Keratinocyte (primary cell): Measurements from ENCODE around the gene TBX21. TPM values are rescaled to one million over a fixed set of nuclear protein-coding genes. Genes with fewer than 3 reads are reported as not detected.

Experiments used
- DNase-seq: peaks from one replicate; pipeline ENCODE4 v3.0.0-alpha.2; 2011; ENCODE audit warnings: low read depth, missing footprints, low spot score
- FAIRE-seq: peaks from 2 replicates; lab custom pipeline; 2011; peaks lifted over from hg19 to GRCh38; lab: Jason Lieb, UNC
- H2AFZ ChIP-seq: 2 replicates; pipeline ENCODE4 v1.6.0; 2012; ENCODE audit warnings: low read length, control low read depth, inconsistent platforms; ENCODE audit not compliant: control insufficient read depth
- H3K27ac ChIP-seq: 2 replicates; pipeline ENCODE4 v1.5.1; 2011; ENCODE audit warnings: low read length; ENCODE audit not compliant: control insufficient read depth, insufficient read depth
- H3K27me3 ChIP-seq: 3 replicates; pipeline ENCODE4 v1.6.0; 2011; ENCODE audit warnings: low read length; ENCODE audit not compliant: control insufficient read depth, insufficient read depth; ENCODE audit errors: extremely low read depth
- H3K36me3 ChIP-seq, 2 experiments: 2 replicates in 1 of 2; 3 replicates in 1 of 2; pipeline ENCODE4 v1.5.1; 2011; ENCODE audit warnings: low read length in 2 of 2, mild to moderate bottlenecking in 1 of 2; ENCODE audit not compliant: control insufficient read depth in 2 of 2, insufficient read depth in 2 of 2; ENCODE audit errors: extremely low read depth in 1 of 2
- H3K4me1 ChIP-seq: 3 replicates; pipeline ENCODE4 v1.5.1; 2011; ENCODE audit warnings: low read length; ENCODE audit not compliant: control insufficient read depth, insufficient read depth; ENCODE audit errors: extremely low read depth
- H3K4me2 ChIP-seq: 3 replicates; pipeline ENCODE4 v1.6.0; 2011; ENCODE audit warnings: low read depth, low read length; ENCODE audit not compliant: control insufficient read depth, insufficient read depth; ENCODE audit errors: extremely low read depth
- H3K4me3 ChIP-seq, 3 experiments: fragments of 200-600 bp in 1 of 3; sonication (generic) in 1 of 3; 2 replicates in 2 of 3; 3 replicates in 1 of 3; pipeline ENCODE4 v1.5.1; 2011 to 2016; ENCODE audit warnings: low read length in 3 of 3, mild to moderate bottlenecking in 3 of 3, control low read depth in 2 of 3, inconsistent platforms in 1 of 3, low read depth in 1 of 3, mixed read lengths in 1 of 3, mixed run types in 1 of 3, moderate library complexity in 1 of 3; ENCODE audit not compliant: control insufficient read depth in 2 of 3, insufficient read depth in 2 of 3; ENCODE audit errors: extremely low read depth in 1 of 3
- H3K79me2 ChIP-seq: 2 replicates; pipeline ENCODE4 v1.6.0; 2012; ENCODE audit warnings: low read length; ENCODE audit not compliant: control insufficient read depth, insufficient read depth
- H3K9ac ChIP-seq: 3 replicates; pipeline ENCODE4 v1.6.0; 2011; ENCODE audit warnings: low read length; ENCODE audit not compliant: control insufficient read depth, insufficient read depth; ENCODE audit errors: extremely low read depth
- H3K9me1 ChIP-seq: 3 replicates; pipeline ENCODE4 v1.6.0; 2011; ENCODE audit warnings: low read length; ENCODE audit not compliant: control insufficient read depth, insufficient read depth; ENCODE audit errors: extremely low read depth
- H3K9me3 ChIP-seq: 2 replicates; pipeline ENCODE4 v1.5.1; 2012; ENCODE audit warnings: low read depth, low read length; ENCODE audit not compliant: control insufficient read depth
- H4K20me1 ChIP-seq: 3 replicates; pipeline ENCODE4 v1.6.0; 2011; ENCODE audit warnings: low read length; ENCODE audit not compliant: control insufficient read depth, insufficient read depth; ENCODE audit errors: extremely low read depth
- CTCF ChIP-seq, 3 experiments: IDR thresholded peaks in 1 of 3; conservative IDR thresholded peaks in 1 of 3; optimal IDR thresholded peaks in 1 of 3; 2 replicates in 2 of 3; 3 replicates in 1 of 3; pipeline versions ENCODE3 to v1.5.1; 2011; ENCODE audit warnings: low read length in 3 of 3, mild to moderate bottlenecking in 3 of 3, moderate library complexity in 2 of 3, control low read depth in 1 of 3, inconsistent platforms in 1 of 3; ENCODE audit not compliant: insufficient read depth in 2 of 3; ENCODE audit errors: extremely low read depth in 1 of 3
- EZH2 ChIP-seq: IDR thresholded peaks from one replicate; pipeline ENCODE4 v1.6.1; 2012; ENCODE audit warnings: inconsistent platforms, mild to moderate bottlenecking, low read length, moderate library complexity
- dilution Hi-C: fragments of 300-500 bp; cut with MboI; formaldehyde crosslinking; loops from one replicate; pipeline ENCODE4 v1.7.0; 2020; ENCODE audit warnings: low sequenced_read_pairs; ENCODE audit not compliant: extremely low pct_ligation_motif_present
- polyA plus RNA-seq, 5 experiments: library from polyadenylated mRNA; depleted of rRNA in 3 of 5; stranded (reverse) in 3 of 5; stranded (forward) in 1 of 5; unstranded in 1 of 5; fragments of >200 nt; gene quantifications; 1 replicate in 1 of 5; 2 replicates in 3 of 5; 3 replicates in 1 of 5; pipeline versions ENCODE4 v1.2.1 to v1.2.3, GENCODE V29; 2011 to 2012; ENCODE audit warnings: missing spikeins in 2 of 5, low read depth in 1 of 5, low replicate concordance in 1 of 5

The TBX21 gene
- polyA plus RNA-seq, 1 donor (not counting 4 experiments of a cell fraction or from before 2014, with no cell fraction given), result not detected

GRCh38 chr17:47693731-47694580 lies 39.1 kb upstream of the TBX21 start, which contains the start of gene TBKBP1:
Gene TBKBP1 (plus strand): TSS chr17:47694161. CDS start chr17:47696113, 1,952 bp downstream.
- Histone ChIP-seq H3K4me2 (peak within 1 kb of the TSS; percentile 80), H3K27me3 (peaks cover 5% of the 10 kb centered on the region), H3K79me2 (no peaks in the 10 kb centered on the region), H2AFZ (peak within 1 kb of the TSS; percentile 76), H3K36me3 (no peaks in the 10 kb centered on the region), H3K9me3 (no peaks in the 10 kb centered on the region), H3K9me1 (no peaks in the 10 kb centered on the region), H4K20me1 (no peaks in the 10 kb centered on the region), H3K9ac (peak within 1 kb of the TSS; percentile 68), H3K4me3 (peak within 1 kb of the TSS; percentile 67 to 73 (median 69)), H3K4me1 (peaks cover 13% of the 10 kb centered on the region), H3K27ac (no peak within 1 kb of the TSS)
- dilution Hi-C loops, result no loop called here
- FAIRE-seq (no peak), DNase-seq (no peak)
- TF ChIP-seq EZH2, result no peak
- no peak for TF ChIP-seq CTCF (optimal IDR thresholded peaks at IDR 0.05 in 1 of 3, IDR thresholded peaks at IDR 0.05 in 1 of 3, conservative IDR thresholded peaks at IDR 0.05 in 1 of 3; ENCODE audit: extremely low read depth in 1 of 3, insufficient read depth in 2 of 3, low read length in 3 of 3)

GRCh38 chr17:47694581-47695428 lies 38.2 kb upstream of the TBX21 start:
- peaks cover 0 to 2% of the 10 kb centered on the region in 2 experiments for H3K36me3 ChIP-seq
- peaks cover 5% of the 10 kb centered on the region for H3K27me3 ChIP-seq
- peak overlapping the region; percentile 80 for H3K4me2 ChIP-seq
- H2AFZ ChIP-seq, result peak overlapping the region; percentile 76
- TF ChIP-seq EZH2 (no peak), CTCF (optimal IDR thresholded peaks at IDR 0.05 in 1 of 3, IDR thresholded peaks at IDR 0.05 in 1 of 3, conservative IDR thresholded peaks at IDR 0.05 in 1 of 3; ENCODE audit: extremely low read depth in 1 of 3, insufficient read depth in 2 of 3, low read length in 3 of 3) (no peak)
- no peak for DNase-seq
- peak overlapping the region; percentile 68 for H3K9ac ChIP-seq
- H3K9me1 ChIP-seq, result no peaks in the 10 kb centered on the region
- H3K4me1 ChIP-seq, result peaks cover 13% of the 10 kb centered on the region
- no peak overlapping the region for H3K27ac ChIP-seq
- FAIRE-seq, result no peak
- H3K4me3 ChIP-seq, result peak overlapping the region; percentile 67 to 73 (median 69)
- dilution Hi-C loops, result no loop called here
- H3K79me2 ChIP-seq, result no peaks in the 10 kb centered on the region
- no peaks in the 10 kb centered on the region for H4K20me1 ChIP-seq
- no peaks in the 10 kb centered on the region for H3K9me3 ChIP-seq
